Measurements from ENCODE around the gene DTX3L.
"Not testable (repeated sequence)": the region's sequence is repeated elsewhere in the genome, so short reads cannot be mapped to it uniquely, and the experiment has no call there.

DTX3L gene

GRCh38 chr3:122559906-122560305 lies 4.2 kb upstream of the DTX3L start:
- TF ChIP-seq CTCF (IDR thresholded peaks at IDR 0.05; ENCODE audit: insufficient read depth, low read depth, low read length, missing control alignments), result no peak
- no peak for DNase-seq (ENCODE audit: low read depth)
- no peak overlapping the region for H3K4me3 ChIP-seq (ENCODE audit: low read length)

- TF ChIP-seq CTCF (IDR thresholded peaks at IDR 0.05; ENCODE audit: insufficient read depth, low read depth, low read length, missing control alignments), result peak; percentile 66
- H3K4me3 ChIP-seq (ENCODE audit: low read length), result no peak overlapping the region
- peak; percentile 78 for DNase-seq (ENCODE audit: low read depth)
Observed at GRCh38 chr3:122560680-122561079, 3.5 kb upstream of the DTX3L start.

- no peak overlapping the region for H3K4me3 ChIP-seq (ENCODE audit: low read length)
- TF ChIP-seq CTCF (IDR thresholded peaks at IDR 0.05; ENCODE audit: insufficient read depth, low read depth, low read length, missing control alignments), result no peak
- DNase-seq (ENCODE audit: low read depth), result no peak
Observed at GRCh38 chr3:122562923-122563716, 1.0 kb upstream of the DTX3L start.

GRCh38 chr3:122563717-122564025 lies 467 bp upstream of the DTX3L start:
- TF ChIP-seq CTCF (IDR thresholded peaks at IDR 0.05; ENCODE audit: insufficient read depth, low read depth, low read length, missing control alignments), result no peak
- DNase-seq (ENCODE audit: low read depth), result no peak
- peak overlapping the region; percentile 67 for H3K4me3 ChIP-seq (ENCODE audit: low read length)

- H3K4me3 ChIP-seq (ENCODE audit: low read length); DNase-seq (ENCODE audit: low read depth): not testable (repeated sequence)
Observed at GRCh38 chr3:122568131-122568530, 4.0 kb downstream of the DTX3L start.

- H3K4me3 ChIP-seq (ENCODE audit: low read length), result no peak overlapping the region
- DNase-seq (ENCODE audit: low read depth), result no peak
- no peak for TF ChIP-seq CTCF (IDR thresholded peaks at IDR 0.05; ENCODE audit: insufficient read depth, low read depth, low read length, missing control alignments)
Observed at GRCh38 chr3:122568755-122569154, 4.6 kb downstream of the DTX3L start.

- TF ChIP-seq CTCF (IDR thresholded peaks at IDR 0.05; ENCODE audit: insufficient read depth, low read depth, low read length, missing control alignments), result no peak
- no peak overlapping the region for H3K4me3 ChIP-seq (ENCODE audit: low read length)
- DNase-seq (ENCODE audit: low read depth), result peak; percentile 75
Observed at GRCh38 chr3:122572940-122573412, 8.8 kb downstream of the DTX3L start.
